Measurements from ENCODE around the gene STIP1.

Gene STIP1

DNA sequence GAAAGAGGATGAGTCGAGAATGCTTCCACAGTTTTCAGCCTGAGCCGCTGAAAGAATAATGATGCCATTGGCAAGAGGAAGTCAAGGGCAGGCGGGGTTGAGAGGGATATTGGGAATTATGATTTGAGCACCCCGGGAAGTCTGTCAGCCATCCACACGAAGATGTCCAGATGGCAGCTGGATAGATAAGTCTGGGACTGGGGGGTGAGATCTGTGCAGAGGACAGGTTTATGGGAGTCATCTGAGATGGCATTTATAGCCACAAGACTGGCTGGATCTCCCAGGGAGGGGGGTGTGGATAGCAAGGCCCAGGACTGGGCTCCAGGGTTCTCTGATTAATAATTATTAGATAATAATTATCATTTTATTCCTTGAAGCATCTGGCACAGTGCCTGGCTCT lies 5.1 kb upstream of the STIP1 start:
- Histone ChIP-seq H4K20me1 (ENCODE audit: insufficient read depth) (no peaks in the 10 kb centered on the region), H3K4me2 (peak overlapping the region; percentile 47; the same call in 1 of the 2 replicates), H3K36me3 (ENCODE audit: insufficient read depth) (no peaks in the 10 kb centered on the region), H2AFZ (ENCODE audit: low read depth) (no peak overlapping the region), H3K27ac (peak overlapping the region; percentile 34; the same call in 1 of the 2 replicates), H3K27me3 (ENCODE audit: insufficient read depth, low read depth) (no peaks in the 10 kb centered on the region), H3K79me2 (ENCODE audit: insufficient read depth, low read depth) (peaks cover 27% of the 10 kb centered on the region; the same call in 1 of the 2 replicates), H3K4me3 (IDR thresholded peaks at IDR 0.05; ENCODE audit: insufficient read depth, low read depth, low read length) (no peak overlapping the region), H3K4me1 (ENCODE audit: low read depth, poor library complexity, severe bottlenecking) (peaks cover 36% of the 10 kb centered on the region), H3K9ac (no peak overlapping the region)
- TF ChIP-seq, protein P1, sequence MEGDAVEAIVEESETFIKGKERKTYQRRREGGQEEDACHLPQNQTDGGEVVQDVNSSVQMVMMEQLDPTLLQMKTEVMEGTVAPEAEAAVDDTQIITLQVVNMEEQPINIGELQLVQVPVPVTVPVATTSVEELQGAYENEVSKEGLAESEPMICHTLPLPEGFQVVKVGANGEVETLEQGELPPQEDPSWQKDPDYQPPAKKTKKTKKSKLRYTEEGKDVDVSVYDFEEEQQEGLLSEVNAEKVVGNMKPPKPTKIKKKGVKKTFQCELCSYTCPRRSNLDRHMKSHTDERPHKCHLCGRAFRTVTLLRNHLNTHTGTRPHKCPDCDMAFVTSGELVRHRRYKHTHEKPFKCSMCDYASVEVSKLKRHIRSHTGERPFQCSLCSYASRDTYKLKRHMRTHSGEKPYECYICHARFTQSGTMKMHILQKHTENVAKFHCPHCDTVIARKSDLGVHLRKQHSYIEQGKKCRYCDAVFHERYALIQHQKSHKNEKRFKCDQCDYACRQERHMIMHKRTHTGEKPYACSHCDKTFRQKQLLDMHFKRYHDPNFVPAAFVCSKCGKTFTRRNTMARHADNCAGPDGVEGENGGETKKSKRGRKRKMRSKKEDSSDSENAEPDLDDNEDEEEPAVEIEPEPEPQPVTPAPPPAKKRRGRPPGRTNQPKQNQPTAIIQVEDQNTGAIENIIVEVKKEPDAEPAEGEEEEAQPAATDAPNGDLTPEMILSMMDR (conservative IDR thresholded peaks at IDR 0.05; ENCODE audit: low read depth, low read length), result no peak

DNA sequence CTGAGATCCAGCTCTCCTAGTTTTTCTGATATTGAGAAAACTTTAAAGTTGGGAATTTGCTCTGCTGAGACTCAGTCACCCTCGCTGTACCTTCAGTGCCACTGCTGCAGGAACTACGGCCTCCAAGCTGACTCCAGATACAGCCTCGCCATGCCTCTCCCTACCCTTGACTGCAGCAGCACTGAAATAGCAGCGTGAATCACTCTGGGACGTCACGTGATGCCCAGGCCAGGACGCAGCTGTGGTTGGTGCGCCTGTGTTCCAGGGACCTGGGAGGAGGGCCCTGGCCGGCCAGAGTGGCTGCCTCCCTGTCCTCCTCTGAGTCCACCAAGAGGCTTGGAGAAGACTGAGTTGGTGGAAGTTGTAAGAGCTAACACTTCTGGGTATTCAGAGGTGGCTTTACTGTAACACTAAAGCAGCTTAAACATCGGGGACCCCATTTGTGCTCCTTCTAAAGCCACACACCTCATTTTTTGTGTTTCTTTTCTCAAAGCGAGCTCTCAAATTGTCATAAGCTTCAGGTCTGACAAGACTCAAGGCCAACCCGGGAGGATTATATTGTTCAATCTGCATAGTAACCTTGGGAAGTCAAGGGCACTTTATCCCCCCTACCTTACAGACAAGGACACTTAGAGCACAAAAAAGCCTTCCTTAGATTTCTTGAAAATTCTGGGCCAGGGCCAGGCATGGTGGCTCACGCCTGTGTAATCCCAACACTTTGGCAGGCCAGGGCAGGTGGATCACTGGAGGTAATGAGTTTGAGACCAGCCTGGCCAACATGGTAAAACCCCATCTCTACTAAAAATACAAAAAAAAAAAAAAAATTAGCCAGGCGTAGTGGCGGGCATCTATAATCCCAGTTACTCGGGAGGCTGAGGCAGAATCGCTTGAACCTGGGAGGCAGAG lies 4.2 kb upstream of the STIP1 start:
- Histone ChIP-seq H3K36me3 (ENCODE audit: insufficient read depth) (no peaks in the 10 kb centered on the region), H4K20me1 (ENCODE audit: insufficient read depth) (no peaks in the 10 kb centered on the region), H3K79me2 (ENCODE audit: insufficient read depth, low read depth) (peaks cover 27% of the 10 kb centered on the region; the same call in 1 of the 2 replicates), H3K4me2 (peak overlapping the region; percentile 47), H3K4me1 (ENCODE audit: low read depth, poor library complexity, severe bottlenecking) (peaks cover 36% of the 10 kb centered on the region), H2AFZ (ENCODE audit: low read depth) (no peak overlapping the region; the same call in 1 of the 2 replicates), H3K27ac (peak overlapping the region; percentile 34), H3K9ac (no peak overlapping the region), H3K27me3 (ENCODE audit: insufficient read depth, low read depth) (no peaks in the 10 kb centered on the region), H3K4me3 (IDR thresholded peaks at IDR 0.05; ENCODE audit: insufficient read depth, low read depth, low read length) (no peak overlapping the region)
- TF ChIP-seq, protein P1 (conservative IDR thresholded peaks at IDR 0.05; ENCODE audit: low read depth, low read length), result no peak

DNA sequence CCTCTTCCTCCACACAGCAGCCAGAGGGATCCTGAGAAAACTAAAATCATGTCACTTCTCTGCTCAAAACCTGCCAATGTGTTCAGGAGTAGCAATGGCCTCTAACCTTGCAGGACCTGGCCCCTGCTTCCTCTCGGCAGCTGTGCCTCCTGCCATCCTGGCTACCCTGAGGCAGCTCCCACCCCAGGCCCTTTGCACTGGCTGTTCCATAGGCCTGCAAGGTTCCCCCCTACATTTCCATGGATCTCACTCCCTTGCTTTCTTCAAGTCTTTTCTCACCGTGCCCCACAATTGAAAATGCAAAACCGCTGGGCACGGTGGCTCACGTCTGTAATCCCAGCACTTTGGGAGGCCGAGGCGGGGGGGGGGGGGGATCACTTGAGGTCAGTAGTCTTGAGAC lies 2.1 kb upstream of the STIP1 start:
- peak overlapping the region; percentile 72 for H3K4me2 ChIP-seq
- H3K4me3 ChIP-seq (IDR thresholded peaks at IDR 0.05; ENCODE audit: insufficient read depth, low read depth, low read length), result no peak overlapping the region
- no peak overlapping the region for H2AFZ ChIP-seq (ENCODE audit: low read depth)
- TF ChIP-seq, protein P1 (conservative IDR thresholded peaks at IDR 0.05; ENCODE audit: low read depth, low read length), result no peak
- H3K79me2 ChIP-seq (ENCODE audit: insufficient read depth, low read depth), result peaks cover 27% of the 10 kb centered on the region; the same call in 1 of the 2 replicates
- H3K9ac ChIP-seq, result peak overlapping the region; percentile 78; the same call in 1 of the 2 replicates
- no peaks in the 10 kb centered on the region for H3K27me3 ChIP-seq (ENCODE audit: insufficient read depth, low read depth)
- peak overlapping the region; percentile 82; the same call in 1 of the 2 replicates for H3K27ac ChIP-seq
- peaks cover 5% of the 10 kb centered on the region; the same call in 1 of the 2 replicates for H4K20me1 ChIP-seq (ENCODE audit: insufficient read depth)
- peaks cover 36% of the 10 kb centered on the region for H3K4me1 ChIP-seq (ENCODE audit: low read depth, poor library complexity, severe bottlenecking)
- H3K36me3 ChIP-seq (ENCODE audit: insufficient read depth), result peaks cover 8% of the 10 kb centered on the region; the same call in 1 of the 2 replicates

DNA sequence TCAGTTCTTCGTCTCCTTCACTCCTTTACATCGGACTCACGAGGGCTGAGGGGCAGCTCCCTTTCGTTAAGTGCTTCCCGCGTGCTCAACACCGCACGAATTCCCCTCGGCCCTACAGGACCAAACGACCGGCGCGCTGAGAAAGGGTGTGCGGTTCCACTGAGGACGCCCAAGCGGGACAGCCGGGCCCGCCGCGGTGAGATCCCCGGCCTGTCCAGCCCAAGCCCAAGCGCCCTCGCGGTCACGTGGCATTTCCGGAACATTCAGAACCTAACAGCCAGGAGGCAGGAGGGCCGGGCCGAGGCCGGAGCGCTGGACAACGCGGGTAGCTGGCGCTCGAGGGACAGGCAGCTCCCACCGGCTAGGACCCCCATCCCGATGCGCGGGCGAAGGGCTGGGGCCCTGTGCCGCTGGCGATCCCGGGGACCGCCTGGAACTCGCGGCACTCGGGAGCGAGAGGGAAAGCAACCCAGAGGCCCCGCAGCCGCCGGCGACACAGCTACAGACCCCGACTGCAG lies 737 bp upstream of the STIP1 start:
- TF ChIP-seq, protein P1 (conservative IDR thresholded peaks at IDR 0.05; ENCODE audit: low read depth, low read length), result no peak
- Histone ChIP-seq H3K4me2 (peak overlapping the region; percentile 72), H3K9ac (peak overlapping the region; percentile 78), H2AFZ (ENCODE audit: low read depth) (no peak overlapping the region), H3K4me1 (ENCODE audit: low read depth, poor library complexity, severe bottlenecking) (peaks cover 36% of the 10 kb centered on the region), H4K20me1 (ENCODE audit: insufficient read depth) (peaks cover 5% of the 10 kb centered on the region; the same call in 1 of the 2 replicates), H3K4me3 (IDR thresholded peaks at IDR 0.05; ENCODE audit: insufficient read depth, low read depth, low read length) (no peak overlapping the region), H3K27me3 (ENCODE audit: insufficient read depth, low read depth) (no peaks in the 10 kb centered on the region), H3K36me3 (ENCODE audit: insufficient read depth) (peaks cover 8% of the 10 kb centered on the region; the same call in 1 of the 2 replicates), H3K79me2 (ENCODE audit: insufficient read depth, low read depth) (peaks cover 27% of the 10 kb centered on the region; the same call in 1 of the 2 replicates), H3K27ac (peak overlapping the region; percentile 82)
